ENCODE measurements around the gene PRKCH. TPM values are rescaled to one million over a fixed set of nuclear protein-coding genes. Genes with fewer than 3 reads are reported as not detected.

PRKCH gene
- total and polyA plus RNA-seq, 10 of the 15 experiments (the other 5 are each of a cell fraction or from before 2014, with no cell fraction given), result 10.7 to 140 (median 33.2) TPM

DNA sequence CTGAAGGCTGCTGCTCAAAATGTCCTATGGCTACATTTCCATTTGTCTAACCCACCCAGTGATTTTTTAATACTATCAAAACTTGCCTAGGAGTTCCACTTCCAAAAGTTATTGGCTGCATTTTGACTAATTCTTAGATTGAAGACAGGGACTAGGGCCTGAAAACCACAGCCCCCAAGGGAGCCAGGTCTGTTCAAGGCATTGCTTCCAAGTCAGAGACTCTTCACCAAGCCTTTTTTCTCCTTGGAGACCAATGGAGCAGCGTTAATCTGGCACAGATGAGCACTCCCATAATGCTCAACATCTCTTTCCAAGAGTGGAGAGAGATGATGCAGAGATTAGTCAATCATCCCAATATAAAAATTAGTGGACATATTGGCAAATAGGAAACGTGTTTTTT is 261.4 kb downstream of the PRKCH start (continued):
- TF ChIP-seq, protein P1, sequence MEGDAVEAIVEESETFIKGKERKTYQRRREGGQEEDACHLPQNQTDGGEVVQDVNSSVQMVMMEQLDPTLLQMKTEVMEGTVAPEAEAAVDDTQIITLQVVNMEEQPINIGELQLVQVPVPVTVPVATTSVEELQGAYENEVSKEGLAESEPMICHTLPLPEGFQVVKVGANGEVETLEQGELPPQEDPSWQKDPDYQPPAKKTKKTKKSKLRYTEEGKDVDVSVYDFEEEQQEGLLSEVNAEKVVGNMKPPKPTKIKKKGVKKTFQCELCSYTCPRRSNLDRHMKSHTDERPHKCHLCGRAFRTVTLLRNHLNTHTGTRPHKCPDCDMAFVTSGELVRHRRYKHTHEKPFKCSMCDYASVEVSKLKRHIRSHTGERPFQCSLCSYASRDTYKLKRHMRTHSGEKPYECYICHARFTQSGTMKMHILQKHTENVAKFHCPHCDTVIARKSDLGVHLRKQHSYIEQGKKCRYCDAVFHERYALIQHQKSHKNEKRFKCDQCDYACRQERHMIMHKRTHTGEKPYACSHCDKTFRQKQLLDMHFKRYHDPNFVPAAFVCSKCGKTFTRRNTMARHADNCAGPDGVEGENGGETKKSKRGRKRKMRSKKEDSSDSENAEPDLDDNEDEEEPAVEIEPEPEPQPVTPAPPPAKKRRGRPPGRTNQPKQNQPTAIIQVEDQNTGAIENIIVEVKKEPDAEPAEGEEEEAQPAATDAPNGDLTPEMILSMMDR (IDR thresholded peaks at IDR 0.05 in 2 of 3, conservative IDR thresholded peaks at IDR 0.05 in 1 of 3; ENCODE audit: control insufficient read depth in 2 of 3, extremely low read depth in 1 of 3, insufficient read depth in 1 of 3, low read depth in 3 of 3, low read length in 3 of 3), result no peak
- TF ChIP-seq ZNF217 (IDR thresholded peaks at IDR 0.05), result no peak

DNA sequence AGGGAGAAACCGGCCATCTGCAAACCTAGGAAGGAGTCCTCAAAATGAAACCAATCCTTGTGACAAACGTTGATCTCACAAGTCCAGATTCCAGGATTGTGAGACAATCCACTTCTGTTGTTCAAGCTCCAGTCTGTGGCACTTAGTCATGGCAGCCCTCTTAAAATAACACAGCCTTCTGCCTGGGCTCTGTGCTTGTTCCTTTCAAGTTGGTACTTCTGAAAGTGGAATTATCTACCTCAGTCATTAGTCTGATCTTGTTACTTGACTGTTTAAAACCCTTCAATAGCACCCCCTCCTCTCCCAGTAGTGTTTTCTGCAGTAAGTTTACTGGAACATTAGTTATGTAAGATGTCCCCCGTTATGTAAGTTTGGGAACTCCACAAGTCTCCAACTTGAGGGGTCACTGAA is 263.0 kb downstream of the PRKCH start:
- in situ Hi-C loops (cut with MboI) (no loop called here), intact Hi-C loops (cut with micrococcal nuclease; ENCODE audit: unreplicated experiment) (no loop called here)
- no TSS peak for BruUV-seq (replicated peaks)
- Histone ChIP-seq H3K4me2 (ENCODE audit: control insufficient read depth, insufficient read depth) (no peak overlapping the region), H4K20me1 (ENCODE audit: control insufficient read depth, insufficient read depth) (no peaks in the 10 kb centered on the region), H3K4me3 (no peak overlapping the region), H3K9ac (ENCODE audit: control insufficient read depth, insufficient read depth, low read length) (no peak overlapping the region), H3K4me1 (ENCODE audit: control insufficient read depth, insufficient read depth, low read length) (0 out of 2 replicates have a peak, but pooled peaks cover 4% of the 10 kb centered on the region), H3K9me3 (replicated peaks; ENCODE audit: control insufficient read depth, insufficient read depth, low read length) (no peaks in the 10 kb centered on the region), H3K36me3 (ENCODE audit: control insufficient read depth in 2 of 2, insufficient read depth in 2 of 2, low read length in 1 of 2) (no peaks in the 10 kb centered on the region), H3K79me2 (ENCODE audit: control insufficient read depth, insufficient read depth, low read length) (no peaks in the 10 kb centered on the region), H3K27me3 (replicated peaks in 1 of 2; ENCODE audit: control insufficient read depth in 2 of 2, insufficient read depth in 2 of 2, low read length in 1 of 2) (no peaks in the 10 kb centered on the region), H3K27ac (ENCODE audit: control insufficient read depth, insufficient read depth) (no peak overlapping the region), H2AFZ (ENCODE audit: control insufficient read depth, low read depth, low read length) (no peak overlapping the region)
- FAIRE-seq (no peak), DNase-seq (ENCODE audit: low read depth, low spot score) (no peak), ATAC-seq (no peak)
- RAD21 ChIA-PET (ENCODE audit: unreplicated experiment), result interaction anchor here (0.7 kb wide), 1 partner anchor 114 kb away, joined by 3 read pairs; no protein-coding TSS in a partner anchor
- POLR2A ChIA-PET, result no interaction called here
- CTCF ChIA-PET, result no interaction called here
- WGBS (ENCODE audit: insufficient coverage, insufficient replicate concordance, low lambda C conversion rate, missing lambda C conversion rate), result 64% methylated on average over 3 of the region's 3 CpGs
- SMC1A ChIA-PET (ENCODE audit: uncharacterized antibody, unreplicated experiment), result no interaction called here
- TF ChIP-seq NFYB (IDR thresholded peaks at IDR 0.05; ENCODE audit: insufficient read depth, low read depth, low read length) (no peak), CREB1 (IDR thresholded peaks at IDR 0.05; ENCODE audit: low read depth) (no peak), BMI1 (IDR thresholded peaks at IDR 0.05; ENCODE audit: borderline replicate concordance) (no peak), FOS (IDR thresholded peaks at IDR 0.05; ENCODE audit: borderline replicate concordance, extremely low read depth, insufficient read length) (no peak), RFX5 (IDR thresholded peaks at IDR 0.05; ENCODE audit: low read depth, low read length) (no peak), ZZZ3 (IDR thresholded peaks at IDR 0.05; ENCODE audit: control insufficient read depth, insufficient read length, low read depth) (no peak)
- TF ChIP-seq, protein P2, sequence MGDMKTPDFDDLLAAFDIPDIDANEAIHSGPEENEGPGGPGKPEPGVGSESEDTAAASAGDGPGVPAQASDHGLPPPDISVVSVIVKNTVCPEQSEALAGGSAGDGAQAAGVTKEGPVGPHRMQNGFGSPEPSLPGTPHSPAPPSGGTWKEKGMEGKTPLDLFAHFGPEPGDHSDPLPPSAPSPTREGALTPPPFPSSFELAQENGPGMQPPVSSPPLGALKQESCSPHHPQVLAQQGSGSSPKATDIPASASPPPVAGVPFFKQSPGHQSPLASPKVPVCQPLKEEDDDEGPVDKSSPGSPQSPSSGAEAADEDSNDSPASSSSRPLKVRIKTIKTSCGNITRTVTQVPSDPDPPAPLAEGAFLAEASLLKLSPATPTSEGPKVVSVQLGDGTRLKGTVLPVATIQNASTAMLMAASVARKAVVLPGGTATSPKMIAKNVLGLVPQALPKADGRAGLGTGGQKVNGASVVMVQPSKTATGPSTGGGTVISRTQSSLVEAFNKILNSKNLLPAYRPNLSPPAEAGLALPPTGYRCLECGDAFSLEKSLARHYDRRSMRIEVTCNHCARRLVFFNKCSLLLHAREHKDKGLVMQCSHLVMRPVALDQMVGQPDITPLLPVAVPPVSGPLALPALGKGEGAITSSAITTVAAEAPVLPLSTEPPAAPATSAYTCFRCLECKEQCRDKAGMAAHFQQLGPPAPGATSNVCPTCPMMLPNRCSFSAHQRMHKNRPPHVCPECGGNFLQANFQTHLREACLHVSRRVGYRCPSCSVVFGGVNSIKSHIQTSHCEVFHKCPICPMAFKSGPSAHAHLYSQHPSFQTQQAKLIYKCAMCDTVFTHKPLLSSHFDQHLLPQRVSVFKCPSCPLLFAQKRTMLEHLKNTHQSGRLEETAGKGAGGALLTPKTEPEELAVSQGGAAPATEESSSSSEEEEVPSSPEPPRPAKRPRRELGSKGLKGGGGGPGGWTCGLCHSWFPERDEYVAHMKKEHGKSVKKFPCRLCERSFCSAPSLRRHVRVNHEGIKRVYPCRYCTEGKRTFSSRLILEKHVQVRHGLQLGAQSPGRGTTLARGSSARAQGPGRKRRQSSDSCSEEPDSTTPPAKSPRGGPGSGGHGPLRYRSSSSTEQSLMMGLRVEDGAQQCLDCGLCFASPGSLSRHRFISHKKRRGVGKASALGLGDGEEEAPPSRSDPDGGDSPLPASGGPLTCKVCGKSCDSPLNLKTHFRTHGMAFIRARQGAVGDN (IDR thresholded peaks at IDR 0.05), result no peak
- TF ChIP-seq, protein P3, sequence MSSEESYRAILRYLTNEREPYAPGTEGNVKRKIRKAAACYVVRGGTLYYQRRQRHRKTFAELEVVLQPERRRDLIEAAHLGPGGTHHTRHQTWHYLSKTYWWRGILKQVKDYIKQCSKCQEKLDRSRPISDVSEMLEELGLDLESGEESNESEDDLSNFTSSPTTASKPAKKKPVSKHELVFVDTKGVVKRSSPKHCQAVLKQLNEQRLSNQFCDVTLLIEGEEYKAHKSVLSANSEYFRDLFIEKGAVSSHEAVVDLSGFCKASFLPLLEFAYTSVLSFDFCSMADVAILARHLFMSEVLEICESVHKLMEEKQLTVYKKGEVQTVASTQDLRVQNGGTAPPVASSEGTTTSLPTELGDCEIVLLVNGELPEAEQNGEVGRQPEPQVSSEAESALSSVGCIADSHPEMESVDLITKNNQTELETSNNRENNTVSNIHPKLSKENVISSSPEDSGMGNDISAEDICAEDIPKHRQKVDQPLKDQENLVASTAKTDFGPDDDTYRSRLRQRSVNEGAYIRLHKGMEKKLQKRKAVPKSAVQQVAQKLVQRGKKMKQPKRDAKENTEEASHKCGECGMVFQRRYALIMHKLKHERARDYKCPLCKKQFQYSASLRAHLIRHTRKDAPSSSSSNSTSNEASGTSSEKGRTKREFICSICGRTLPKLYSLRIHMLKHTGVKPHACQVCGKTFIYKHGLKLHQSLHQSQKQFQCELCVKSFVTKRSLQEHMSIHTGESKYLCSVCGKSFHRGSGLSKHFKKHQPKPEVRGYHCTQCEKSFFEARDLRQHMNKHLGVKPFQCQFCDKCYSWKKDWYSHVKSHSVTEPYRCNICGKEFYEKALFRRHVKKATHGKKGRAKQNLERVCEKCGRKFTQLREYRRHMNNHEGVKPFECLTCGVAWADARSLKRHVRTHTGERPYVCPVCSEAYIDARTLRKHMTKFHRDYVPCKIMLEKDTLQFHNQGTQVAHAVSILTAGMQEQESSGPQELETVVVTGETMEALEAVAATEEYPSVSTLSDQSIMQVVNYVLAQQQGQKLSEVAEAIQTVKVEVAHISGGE (CRISPR knock-in tag; IDR thresholded peaks at IDR 0.05), result no peak
- TF ChIP-seq, protein P4, sequence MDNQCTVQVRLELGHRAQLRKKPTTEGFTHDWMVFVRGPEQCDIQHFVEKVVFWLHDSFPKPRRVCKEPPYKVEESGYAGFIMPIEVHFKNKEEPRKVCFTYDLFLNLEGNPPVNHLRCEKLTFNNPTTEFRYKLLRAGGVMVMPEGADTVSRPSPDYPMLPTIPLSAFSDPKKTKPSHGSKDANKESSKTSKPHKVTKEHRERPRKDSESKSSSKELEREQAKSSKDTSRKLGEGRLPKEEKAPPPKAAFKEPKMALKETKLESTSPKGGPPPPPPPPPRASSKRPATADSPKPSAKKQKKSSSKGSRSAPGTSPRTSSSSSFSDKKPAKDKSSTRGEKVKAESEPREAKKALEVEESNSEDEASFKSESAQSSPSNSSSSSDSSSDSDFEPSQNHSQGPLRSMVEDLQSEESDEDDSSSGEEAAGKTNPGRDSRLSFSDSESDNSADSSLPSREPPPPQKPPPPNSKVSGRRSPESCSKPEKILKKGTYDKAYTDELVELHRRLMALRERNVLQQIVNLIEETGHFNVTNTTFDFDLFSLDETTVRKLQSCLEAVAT (IDR thresholded peaks at IDR 0.05), result no peak

All from GM12878 (cell line).